Ovary (tissue), 9 donors: ENCODE measurements around the gene KIF18A. TPM values are rescaled to one million over a fixed set of nuclear protein-coding genes. Genes with fewer than 3 reads are reported as not detected.
A peak's percentile ranks its signal among the peaks of the same experiment; 100 is the strongest.

ENCODE experiments used
- DNase-seq, 5 donors: peaks; one replicate each; pipeline ENCODE4 v3.0.0-alpha.2; 2019 to 2020
- H3K27ac ChIP-seq, 2 donors: fragments of 200-600 bp; one replicate each; pipeline versions ENCODE4 v1.5.1 to v1.8.0; 2019 to 2022
- H3K27me3 ChIP-seq: fragments of 200-600 bp; one replicate; pipeline ENCODE4 v1.8.0; 2022
- H3K36me3 ChIP-seq: fragments of 200-600 bp; sonication (generic); one replicate; pipeline ENCODE4 v1.5.1; 2019
- H3K4me1 ChIP-seq: one replicate; pipeline ENCODE4 v1.8.1; 2013; ENCODE audit warnings: mild to moderate bottlenecking, moderate library complexity; ENCODE audit not compliant: insufficient read depth
- H3K4me3 ChIP-seq: fragments of 200-600 bp; sonication (generic); one replicate; pipeline ENCODE4 v1.5.1; 2017
- H3K9me3 ChIP-seq, 2 donors: fragments of 200-600 bp in 1 of 2; sonication (generic) in 1 of 2; one replicate each; pipeline versions ENCODE4 v1.5.1 to v1.8.1; 2013 to 2019; ENCODE audit warnings: mild to moderate bottlenecking in 1 of 2, moderate library complexity in 1 of 2
- EP300 ChIP-seq: sonication (generic); formaldehyde crosslinking; IDR thresholded peaks from one replicate; pipeline ENCODE4 v1.6.1; 2017; ENCODE audit warnings: antibody characterized with exemption
- POLR2A ChIP-seq: fragments of 450-650 bp; IDR thresholded peaks from one replicate; pipeline ENCODE4 v1.6.1; 2017; ENCODE audit warnings: antibody characterized with exemption, mild to moderate bottlenecking, moderate library complexity
- WGBS, 3 donors: extraction: QIAGEN DNeasy Blood & Tissue Kit in 1 of 3; methylation state at CpG; one replicate each; pipeline versions ENCODE4 v1.1.5 to v1.1.7; 2013 to 2017; 5-methylcytosine and 5-hydroxymethylcytosine counted together
- intact Hi-C, 4 donors: fragments of 100-400 bp; cut with DNase I; formaldehyde crosslinking; loops; one replicate each; pipeline versions ENCODE4 v1.11.0 to v1.15.1; 2022 to 2023
- polyA plus RNA-seq, 2 donors: library from polyadenylated mRNA; stranded (reverse); fragments of 200-250 nt in 1 of 2; fragments of 350-450 nt in 1 of 2; fragmentation: Illumina TruSeq in 1 of 2; extraction: RNeasy Lipid Tissue Mini Kit (QIAGEN cat#74804) in 1 of 2; gene quantifications; one replicate each; pipeline ENCODE4 v1.2.3, GENCODE V29; 2013 to 2014
- total RNA-seq, 7 donors: library from RNA; depleted of rRNA in 2 of 7; stranded (reverse); fragments of >200 nt in 2 of 7; fragmentation: NEBNext Ultra II Directional in 3 of 7; extraction: Animal tissue kit (Norgen Biotek cat#: 25700) in 3 of 7; gene quantifications; one replicate each; pipeline versions ENCODE4 v1.1.0 to v1.2.4, GENCODE V29; 2016 to 2023
- TF ChIP-seq, protein P1 (sequence below), 3 donors: fragments of 450-650 bp in 2 of 3; fragments of 200-600 bp in 1 of 3; IDR thresholded peaks; one replicate each; pipeline versions ENCODE4 v1.5.1 to v1.8.0; 2016 to 2022; ENCODE audit warnings: antibody characterized with exemption in 3 of 3, mild to moderate bottlenecking in 1 of 3
- donor health status: DM: no; HTN: no; CAD: no; lungs with moderate emphysema.
- donor health status: DM: no; HTN: no; CAD: no.
- donor health status: Bipolar disorder and iron deficiency.
- donor health status: DM: yes; HTN: yes; CAD: no.
- donor health status: DM: no; HTN: no; CAD: no.
- donor health status: DM: yes; HTN: yes; CAD: no.

Gene KIF18A
- total and polyA plus RNA-seq, 9 donors: 0.28 to 0.72 (median 0.36) TPM; not detected in 1

DNA sequence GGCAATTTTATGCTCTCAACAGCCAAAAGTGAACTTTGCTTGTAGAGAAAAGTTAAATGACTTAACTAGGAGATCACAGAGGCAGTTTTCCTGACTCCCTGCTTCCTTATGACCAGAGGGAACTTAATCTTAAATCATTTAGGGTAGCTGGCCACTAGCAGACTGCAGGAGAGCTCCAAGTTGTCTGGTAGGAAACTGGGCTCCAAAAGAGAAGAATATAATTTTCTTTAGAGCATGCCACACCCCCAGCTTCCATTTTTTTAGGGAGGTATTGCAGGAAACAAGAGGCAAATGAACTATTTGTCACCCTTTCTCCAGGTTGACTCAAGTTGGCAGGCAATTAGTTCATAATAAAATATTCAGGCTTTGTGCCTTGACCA is 2.9 kb upstream of the KIF18A start:
- peak overlapping the region; percentile 83 to 85 for H3K27ac ChIP-seq
- no peak for DNase-seq
- TF ChIP-seq EP300: no peak
- TF ChIP-seq POLR2A: no peak
- TF ChIP-seq, protein P1, sequence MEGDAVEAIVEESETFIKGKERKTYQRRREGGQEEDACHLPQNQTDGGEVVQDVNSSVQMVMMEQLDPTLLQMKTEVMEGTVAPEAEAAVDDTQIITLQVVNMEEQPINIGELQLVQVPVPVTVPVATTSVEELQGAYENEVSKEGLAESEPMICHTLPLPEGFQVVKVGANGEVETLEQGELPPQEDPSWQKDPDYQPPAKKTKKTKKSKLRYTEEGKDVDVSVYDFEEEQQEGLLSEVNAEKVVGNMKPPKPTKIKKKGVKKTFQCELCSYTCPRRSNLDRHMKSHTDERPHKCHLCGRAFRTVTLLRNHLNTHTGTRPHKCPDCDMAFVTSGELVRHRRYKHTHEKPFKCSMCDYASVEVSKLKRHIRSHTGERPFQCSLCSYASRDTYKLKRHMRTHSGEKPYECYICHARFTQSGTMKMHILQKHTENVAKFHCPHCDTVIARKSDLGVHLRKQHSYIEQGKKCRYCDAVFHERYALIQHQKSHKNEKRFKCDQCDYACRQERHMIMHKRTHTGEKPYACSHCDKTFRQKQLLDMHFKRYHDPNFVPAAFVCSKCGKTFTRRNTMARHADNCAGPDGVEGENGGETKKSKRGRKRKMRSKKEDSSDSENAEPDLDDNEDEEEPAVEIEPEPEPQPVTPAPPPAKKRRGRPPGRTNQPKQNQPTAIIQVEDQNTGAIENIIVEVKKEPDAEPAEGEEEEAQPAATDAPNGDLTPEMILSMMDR (IDR thresholded peaks at IDR 0.05): no peak
- intact Hi-C loops: no loop called here
- peak overlapping the region; percentile 69 for H3K4me3 ChIP-seq
- no peaks in the 10 kb centered on the region for H3K36me3 ChIP-seq
- no peaks in the 10 kb centered on the region for H3K9me3 ChIP-seq
- no peaks in the 10 kb centered on the region for H3K27me3 ChIP-seq
- no peaks in the 10 kb centered on the region for H3K4me1 ChIP-seq

DNA sequence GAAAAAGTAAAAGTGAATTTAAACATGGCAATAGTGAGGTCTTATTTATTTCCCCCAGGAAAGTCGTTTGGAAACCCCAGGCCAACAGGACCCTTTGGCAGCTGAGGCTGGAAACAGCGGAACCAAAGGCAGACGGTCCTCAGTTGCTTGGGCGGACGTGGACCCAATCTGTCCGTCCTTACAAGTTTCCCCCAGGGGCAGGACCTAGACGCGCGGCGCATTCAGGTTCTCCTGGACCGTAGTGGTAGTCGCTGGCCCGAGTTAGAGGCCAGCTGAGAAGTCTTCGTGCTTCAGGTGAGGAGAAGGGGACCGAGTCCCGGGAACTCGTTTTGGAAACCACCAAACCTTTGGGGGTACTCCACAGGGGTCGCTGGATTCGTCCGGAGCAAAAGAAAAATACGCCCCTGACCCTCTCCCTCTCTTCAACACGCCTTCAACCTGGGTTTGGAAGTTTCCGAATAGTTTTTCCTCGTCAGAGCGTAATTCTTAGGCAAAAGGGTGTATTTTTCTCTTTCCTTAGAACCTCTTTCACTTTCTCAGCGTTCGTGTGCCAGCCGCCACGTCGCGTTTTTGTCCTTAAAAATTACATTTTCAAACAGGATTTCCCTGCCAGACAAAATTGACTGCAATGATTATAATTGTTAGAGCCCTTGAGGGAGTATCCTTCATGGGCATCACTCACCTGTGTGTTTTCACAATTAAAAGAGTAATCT is 2.3 kb upstream of the KIF18A start:
- no peaks in the 10 kb centered on the region for H3K9me3 ChIP-seq
- H3K27me3 ChIP-seq: no peaks in the 10 kb centered on the region
- peak overlapping the region; percentile 69 for H3K4me3 ChIP-seq
- TF ChIP-seq, protein P1 (IDR thresholded peaks at IDR 0.05): no peak
- TF ChIP-seq POLR2A (peak; percentile 30), EP300 (no peak)
- 0 to 1% (median 1%) methylated on average over 31 of the region's 31 CpGs for whole genome bisulfite sequencing, 3 donors
- peak; percentile 54 to 80 (median 69) for DNase-seq
- no peaks in the 10 kb centered on the region for H3K36me3 ChIP-seq
- H3K4me1 ChIP-seq: no peaks in the 10 kb centered on the region
- H3K27ac ChIP-seq: peak overlapping the region; percentile 83 to 85
- intact Hi-C loops: no loop called here

DNA sequence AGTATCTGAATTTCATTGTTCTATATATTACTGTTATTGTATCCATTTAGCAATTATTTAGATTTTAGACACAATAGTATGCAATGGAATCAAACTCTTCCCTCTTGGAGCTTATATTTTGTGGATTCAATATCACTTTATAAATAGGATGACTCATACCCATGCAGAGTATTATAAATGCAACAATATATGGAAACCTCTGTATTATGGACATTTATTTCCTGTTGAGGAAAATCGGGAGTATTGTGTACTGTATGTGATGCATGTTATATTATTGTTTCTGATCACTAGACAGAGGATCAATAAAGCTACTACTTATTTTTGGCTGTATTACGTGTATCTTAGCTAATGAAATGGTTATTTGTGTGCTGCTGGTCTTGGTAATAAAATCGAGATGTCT is 1.0 kb upstream of the KIF18A start:
- no peaks in the 10 kb centered on the region for H3K27me3 ChIP-seq
- intact Hi-C loops: no loop called here
- TF ChIP-seq POLR2A: no peak
- no peak for TF ChIP-seq EP300
- TF ChIP-seq, protein P1 (IDR thresholded peaks at IDR 0.05): no peak
- H3K4me3 ChIP-seq: peak overlapping the region; percentile 43
- H3K27ac ChIP-seq: no peak overlapping the region
- H3K9me3 ChIP-seq: no peaks in the 10 kb centered on the region
- no peaks in the 10 kb centered on the region for H3K4me1 ChIP-seq
- H3K36me3 ChIP-seq: no peaks in the 10 kb centered on the region
- 57 to 66% (median 62%) methylated on average over 3 of the region's 3 CpGs for WGBS, 3 donors
- DNase-seq: no peak

DNA sequence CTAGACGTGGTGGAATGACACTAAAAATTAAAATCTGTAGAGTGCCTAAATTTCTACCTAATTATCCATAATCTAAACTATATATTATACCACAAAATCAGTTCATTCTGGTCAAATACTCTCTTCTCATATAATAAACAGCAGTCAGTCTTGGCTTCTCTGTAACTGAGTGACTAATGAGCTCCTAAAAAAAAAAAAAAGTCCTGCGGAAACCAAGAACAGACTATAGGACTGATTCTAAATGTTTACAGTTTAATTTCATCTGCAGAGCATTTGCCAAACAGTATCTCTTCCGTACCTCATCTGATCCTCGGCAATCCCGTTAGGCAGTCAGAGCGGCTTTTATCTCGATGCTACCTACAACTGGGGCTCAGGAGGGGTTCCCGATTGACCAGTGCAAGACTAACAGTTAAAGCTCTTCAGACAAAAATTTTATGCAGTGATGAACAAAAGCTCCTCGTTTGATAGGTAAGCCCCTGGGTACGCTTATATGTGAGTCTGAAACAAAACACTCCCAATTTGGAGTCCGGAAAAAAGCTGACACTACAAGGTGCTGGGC is 686 bp downstream of the KIF18A start:
- H3K36me3 ChIP-seq: no peaks in the 10 kb centered on the region
- TF ChIP-seq, protein P1 (IDR thresholded peaks at IDR 0.05): no peak
- no peak for TF ChIP-seq POLR2A
- TF ChIP-seq EP300: no peak
- no peaks in the 10 kb centered on the region for H3K27me3 ChIP-seq
- WGBS, 3 donors: 0 to 1% (median 1%) methylated on average over 11 of the region's 11 CpGs
- intact Hi-C loops: no loop called here
- H3K4me3 ChIP-seq: peak overlapping the region; percentile 43
- no peak for DNase-seq
- no peak overlapping the region for H3K27ac ChIP-seq
- H3K9me3 ChIP-seq: no peaks in the 10 kb centered on the region
- H3K4me1 ChIP-seq: no peaks in the 10 kb centered on the region
